Astrocyte (in vitro differentiated cells and primary cell): Measurements from ENCODE around the gene PAFAH1B1. TPM values are rescaled to one million over a fixed set of nuclear protein-coding genes. Genes with fewer than 3 reads are reported as not detected.
"Not testable (repeated sequence)": the region's sequence is repeated elsewhere in the genome, so short reads cannot be mapped to it uniquely, and the experiment has no call there.

Source experiments
- DNase-seq: peaks from one replicate; pipeline ENCODE4 v3.0.0-alpha.2; 2010; ENCODE audit warnings: low read depth
- FAIRE-seq: peaks from 2 replicates; lab custom pipeline; 2011; peaks lifted over from hg19 to GRCh38; lab: Jason Lieb, UNC
- H2AFZ ChIP-seq: 2 replicates; pipeline ENCODE4 v1.6.0; 2012; ENCODE audit warnings: low read depth, low read length, inconsistent platforms
- H3K27ac ChIP-seq: 2 replicates; pipeline ENCODE4 v1.5.1; 2011; ENCODE audit warnings: low read depth, low read length, inconsistent platforms
- H3K27me3 ChIP-seq: 2 replicates; pipeline ENCODE4 v1.6.0; 2011; ENCODE audit warnings: low read length, inconsistent platforms; ENCODE audit not compliant: insufficient read depth
- H3K36me3 ChIP-seq: 2 replicates; pipeline ENCODE4 v1.5.1; 2011; ENCODE audit warnings: low read length, inconsistent platforms; ENCODE audit not compliant: insufficient read depth
- H3K4me1 ChIP-seq: 2 replicates; pipeline ENCODE4 v1.5.1; 2011; ENCODE audit warnings: low read length, inconsistent platforms; ENCODE audit not compliant: insufficient read depth
- H3K4me2 ChIP-seq: 2 replicates; pipeline ENCODE4 v1.6.0; 2012; ENCODE audit warnings: low read length, inconsistent platforms
- H3K4me3 ChIP-seq: 2 replicates; pipeline ENCODE4 v1.5.1; 2011; ENCODE audit warnings: low read depth, mild to moderate bottlenecking, low read length, inconsistent platforms; ENCODE audit not compliant: insufficient read depth
- H3K79me2 ChIP-seq: 2 replicates; pipeline ENCODE4 v1.6.0; 2012; ENCODE audit warnings: mild to moderate bottlenecking, low read length, inconsistent platforms; ENCODE audit not compliant: insufficient read depth
- H3K9ac ChIP-seq: 2 replicates; pipeline ENCODE4 v1.6.0; 2012; ENCODE audit warnings: mild to moderate bottlenecking, low read length, inconsistent platforms
- H3K9me3 ChIP-seq: 2 replicates; pipeline ENCODE4 v1.5.1; 2012; ENCODE audit warnings: low read depth, mild to moderate bottlenecking, low read length, inconsistent platforms; ENCODE audit not compliant: insufficient read depth
- H4K20me1 ChIP-seq: 2 replicates; pipeline ENCODE4 v1.6.0; 2012; ENCODE audit warnings: low read length, inconsistent platforms; ENCODE audit not compliant: insufficient read depth
- H3K27ac Mint-ChIP-seq: one replicate; pipeline ENCODE4 v1.8.0; 2021; ENCODE audit warnings: mild to moderate bottlenecking, mixed read lengths; ENCODE audit not compliant: unreplicated experiment
- H3K27me3 Mint-ChIP-seq: one replicate; pipeline ENCODE4 v1.8.0; 2021; ENCODE audit warnings: low read depth, mixed read lengths; ENCODE audit not compliant: unreplicated experiment
- H3K36me3 Mint-ChIP-seq: one replicate; pipeline ENCODE4 v1.8.0; 2021; ENCODE audit warnings: low read depth, mixed read lengths; ENCODE audit not compliant: unreplicated experiment
- H3K4me1 Mint-ChIP-seq: one replicate; pipeline ENCODE4 v1.8.0; 2021; ENCODE audit warnings: low read depth, mixed read lengths; ENCODE audit not compliant: unreplicated experiment
- H3K4me3 Mint-ChIP-seq: one replicate; pipeline ENCODE4 v1.8.0; 2021; ENCODE audit warnings: mild to moderate bottlenecking, moderate library complexity, mixed read lengths; ENCODE audit not compliant: unreplicated experiment
- H3K9me3 Mint-ChIP-seq: one replicate; pipeline ENCODE4 v1.8.0; 2021; ENCODE audit warnings: mild to moderate bottlenecking, mixed read lengths; ENCODE audit not compliant: unreplicated experiment
- EZH2 ChIP-seq: IDR thresholded peaks from 2 replicates; pipeline ENCODE4 v1.6.1; 2012; ENCODE audit warnings: mild to moderate bottlenecking, low read length, inconsistent platforms; ENCODE audit not compliant: insufficient read depth
- total RNA-seq: library from RNA; stranded (reverse); gene quantifications from 2 replicates; pipeline ENCODE4 v1.2.1, GENCODE V29; 2021
- TF ChIP-seq, protein P1 (sequence below): IDR thresholded peaks from 2 replicates; pipeline ENCODE4 v1.5.1; 2011; ENCODE audit warnings: low read depth, mild to moderate bottlenecking, inconsistent platforms, low read length, moderate library complexity; ENCODE audit not compliant: insufficient read depth

PAFAH1B1 gene
- total RNA-seq, 1 donor from 2014 or later, result 195 TPM

DNA sequence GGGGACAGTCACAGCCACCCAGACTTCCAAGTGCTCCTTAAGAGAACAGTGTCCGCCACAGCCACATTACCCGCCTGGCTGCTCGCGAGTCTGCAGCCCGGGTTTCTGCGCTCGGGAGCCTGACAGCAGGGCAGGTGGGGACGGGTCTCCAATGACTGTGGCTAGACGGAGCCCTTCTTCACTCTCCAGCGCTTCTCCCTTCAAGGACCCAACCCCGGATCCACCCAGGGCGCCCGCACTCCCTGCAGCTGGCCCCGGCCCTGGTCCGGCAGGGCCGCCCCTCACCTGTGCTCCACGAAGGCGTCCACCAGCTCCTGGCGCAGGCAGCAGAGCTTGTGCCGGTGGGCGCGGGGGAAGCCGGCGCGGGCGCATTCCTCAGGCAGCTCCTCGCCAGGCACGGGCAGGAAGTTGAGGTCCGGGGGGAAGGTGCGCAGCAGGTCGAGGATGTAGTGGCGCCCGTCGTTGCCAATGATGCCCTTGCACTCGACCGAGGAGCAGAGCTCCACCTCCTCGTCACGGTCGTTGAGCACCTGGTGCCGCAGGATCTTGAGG lies 104.2 kb downstream of the PAFAH1B1 start:
- H3K27ac Mint-ChIP-seq, result no peak overlapping the region
- no peak overlapping the region for H3K27ac ChIP-seq
- H3K4me2 ChIP-seq, result no peak overlapping the region
- peaks cover 5% of the 10 kb centered on the region for H4K20me1 ChIP-seq
- H3K9ac ChIP-seq, result no peak overlapping the region
- DNase-seq, result no peak
- H3K36me3 Mint-ChIP-seq, result peaks cover 8% of the 10 kb centered on the region
- H3K36me3 ChIP-seq, result peaks cover 11% of the 10 kb centered on the region
- no peaks in the 10 kb centered on the region for H3K9me3 Mint-ChIP-seq
- H3K9me3 ChIP-seq, result no peaks in the 10 kb centered on the region
- no peaks in the 10 kb centered on the region for H3K27me3 Mint-ChIP-seq
- no peak for FAIRE-seq
- no peaks in the 10 kb centered on the region for H3K4me1 Mint-ChIP-seq
- TF ChIP-seq, protein P1, sequence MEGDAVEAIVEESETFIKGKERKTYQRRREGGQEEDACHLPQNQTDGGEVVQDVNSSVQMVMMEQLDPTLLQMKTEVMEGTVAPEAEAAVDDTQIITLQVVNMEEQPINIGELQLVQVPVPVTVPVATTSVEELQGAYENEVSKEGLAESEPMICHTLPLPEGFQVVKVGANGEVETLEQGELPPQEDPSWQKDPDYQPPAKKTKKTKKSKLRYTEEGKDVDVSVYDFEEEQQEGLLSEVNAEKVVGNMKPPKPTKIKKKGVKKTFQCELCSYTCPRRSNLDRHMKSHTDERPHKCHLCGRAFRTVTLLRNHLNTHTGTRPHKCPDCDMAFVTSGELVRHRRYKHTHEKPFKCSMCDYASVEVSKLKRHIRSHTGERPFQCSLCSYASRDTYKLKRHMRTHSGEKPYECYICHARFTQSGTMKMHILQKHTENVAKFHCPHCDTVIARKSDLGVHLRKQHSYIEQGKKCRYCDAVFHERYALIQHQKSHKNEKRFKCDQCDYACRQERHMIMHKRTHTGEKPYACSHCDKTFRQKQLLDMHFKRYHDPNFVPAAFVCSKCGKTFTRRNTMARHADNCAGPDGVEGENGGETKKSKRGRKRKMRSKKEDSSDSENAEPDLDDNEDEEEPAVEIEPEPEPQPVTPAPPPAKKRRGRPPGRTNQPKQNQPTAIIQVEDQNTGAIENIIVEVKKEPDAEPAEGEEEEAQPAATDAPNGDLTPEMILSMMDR, result no peak
- no peak for TF ChIP-seq EZH2
- no peaks in the 10 kb centered on the region for H3K79me2 ChIP-seq
- no peaks in the 10 kb centered on the region for H3K27me3 ChIP-seq
- H3K4me1 ChIP-seq, result no peaks in the 10 kb centered on the region
- no peak overlapping the region for H3K4me3 ChIP-seq
- no peak overlapping the region for H2AFZ ChIP-seq
- H3K4me3 Mint-ChIP-seq, result no peak overlapping the region

DNA sequence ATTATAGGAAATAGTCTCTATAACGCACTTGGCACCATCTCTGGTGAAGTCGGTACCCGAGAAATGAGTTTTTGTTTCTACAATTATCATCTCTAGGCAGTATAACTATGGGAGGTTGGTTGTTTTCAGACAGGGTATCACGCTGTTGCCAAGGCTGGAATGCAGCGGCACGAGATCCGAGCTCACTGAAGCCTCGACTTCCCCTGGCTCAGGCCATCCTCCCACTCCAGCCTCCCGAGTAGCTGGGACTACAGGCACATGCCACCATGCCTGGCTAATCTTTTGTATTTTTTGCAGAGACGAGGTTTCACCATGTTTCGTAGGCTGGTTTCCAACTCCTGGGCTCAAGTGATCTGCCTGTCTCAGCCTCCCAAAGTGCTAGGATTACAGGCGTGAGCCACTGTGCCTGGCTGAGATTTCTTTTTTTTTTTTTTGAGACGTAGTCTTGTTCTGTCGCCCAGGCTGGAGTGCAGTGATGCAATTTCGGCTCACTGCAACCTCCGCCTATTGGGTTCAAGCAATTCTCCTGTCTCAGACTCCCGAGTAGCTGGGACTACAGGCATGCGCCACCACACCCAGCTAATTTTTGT lies 105.9 kb downstream of the PAFAH1B1 start:
- H3K79me2 ChIP-seq, H3K27me3 ChIP-seq, H3K4me1 Mint-ChIP-seq, H3K4me2 ChIP-seq, H3K4me3 Mint-ChIP-seq, H3K4me3 ChIP-seq, H3K36me3 Mint-ChIP-seq, H2AFZ ChIP-seq, H3K9me3 Mint-ChIP-seq, H3K4me1 ChIP-seq, H3K9ac ChIP-seq, H3K27ac ChIP-seq, FAIRE-seq, H3K27me3 Mint-ChIP-seq, H3K27ac Mint-ChIP-seq, H3K9me3 ChIP-seq, DNase-seq: not testable (repeated sequence)
- Histone ChIP-seq H3K36me3 (peaks cover 11% of the 10 kb centered on the region), H4K20me1 (peaks cover 13% of the 10 kb centered on the region)

DNA sequence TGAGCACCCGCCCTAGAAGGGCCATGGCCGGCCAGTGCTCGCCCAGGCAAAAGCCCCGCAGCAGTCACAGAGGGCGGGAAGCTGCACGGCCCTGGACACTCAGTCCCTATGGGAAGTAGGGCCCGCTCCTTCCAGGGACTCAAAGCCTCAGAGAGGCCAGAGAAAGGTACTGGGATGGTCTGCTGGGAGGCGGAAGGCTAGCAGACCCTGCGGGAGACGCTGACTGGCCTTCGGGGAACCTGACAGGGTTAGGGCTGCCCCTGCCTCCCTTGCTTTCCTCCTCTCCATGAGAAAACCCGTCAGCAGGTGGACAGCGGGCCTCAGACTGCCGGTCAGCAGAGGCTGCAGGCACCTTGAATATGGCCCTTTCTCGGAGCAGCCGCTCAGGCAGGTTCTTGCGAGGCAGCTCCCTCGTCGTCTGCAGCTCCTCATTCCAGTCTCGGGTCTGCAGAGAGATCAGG lies 106.6 kb downstream of the PAFAH1B1 start:
- peaks cover 11% of the 10 kb centered on the region for H3K36me3 ChIP-seq
- no peak overlapping the region for H3K4me2 ChIP-seq
- TF ChIP-seq, protein P1, result no peak
- TF ChIP-seq EZH2, result no peak
- H4K20me1 ChIP-seq, result peaks cover 21% of the 10 kb centered on the region
- no peak overlapping the region for H3K9ac ChIP-seq
- Mint-ChIP-seq H3K9me3 (no peaks in the 10 kb centered on the region), H3K4me3 (no peak overlapping the region), H3K27me3 (no peaks in the 10 kb centered on the region), H3K27ac (no peak overlapping the region), H3K36me3 (peaks cover 8% of the 10 kb centered on the region), H3K4me1 (peaks cover 1% of the 10 kb centered on the region)
- no peaks in the 10 kb centered on the region for H3K27me3 ChIP-seq
- FAIRE-seq (no peak), DNase-seq (no peak)
- H3K4me3 ChIP-seq, result no peak overlapping the region
- H2AFZ ChIP-seq, result no peak overlapping the region
- no peak overlapping the region for H3K27ac ChIP-seq
- peaks cover 15% of the 10 kb centered on the region for H3K79me2 ChIP-seq
- no peaks in the 10 kb centered on the region for H3K9me3 ChIP-seq
- peaks cover 4% of the 10 kb centered on the region for H3K4me1 ChIP-seq
